GM19463 (cell line): ENCODE measurements around the gene FARP2.

Experiments
- ATAC-seq: cut with Tn5 transposase; IDR thresholded peaks from one replicate; pipeline ENCODE4 v1.9.1; 2021; ENCODE audit warnings: mild to moderate bottlenecking, moderate library complexity; ENCODE audit not compliant: unreplicated experiment

The FARP2 gene

GRCh38 chr2:241325257-241325656 lies 30.8 kb upstream of the FARP2 start:
- no peak for ATAC-seq

- ATAC-seq = no peak
These were observed 26.1 kb upstream of the FARP2 start for GRCh38 chr2:241329669-241330615.

GRCh38 chr2:241330616-241330981 lies 25.5 kb upstream of the FARP2 start:
- no peak for ATAC-seq

GRCh38 chr2:241334813-241335212 lies 21.3 kb upstream of the FARP2 start:
- ATAC-seq = no peak

- no peak for ATAC-seq
These were observed 16.1 kb upstream of the FARP2 start for GRCh38 chr2:241339839-241340630.

- ATAC-seq = no peak
These were observed 15.4 kb upstream of the FARP2 start for GRCh38 chr2:241340631-241341163.

GRCh38 chr2:241344925-241345651 lies 11.0 kb upstream of the FARP2 start:
- no peak for ATAC-seq

GRCh38 chr2:241349941-241350340 lies 6.1 kb upstream of the FARP2 start:
- ATAC-seq = no peak

- ATAC-seq = no peak
These were observed 5.6 kb upstream of the FARP2 start for GRCh38 chr2:241350530-241350877.

GRCh38 chr2:241350878-241351639 lies 5.0 kb upstream of the FARP2 start:
- ATAC-seq = no peak

GRCh38 chr2:241351640-241352031 lies 4.4 kb upstream of the FARP2 start:
- no peak for ATAC-seq

- no peak for ATAC-seq
These were observed 3.9 kb upstream of the FARP2 start for GRCh38 chr2:241352227-241352626.

- no peak for ATAC-seq
These were observed 1.1 kb upstream of the FARP2 start for GRCh38 chr2:241354668-241355658.

GRCh38 chr2:241356871-241357260 lies 781 bp downstream of the FARP2 start:
- ATAC-seq = no peak

GRCh38 chr2:241357531-241357930 lies 1.4 kb downstream of the FARP2 start:
- ATAC-seq = no peak

- ATAC-seq = no peak
These were observed 2.4 kb downstream of the FARP2 start for GRCh38 chr2:241358470-241358869.

- ATAC-seq = no peak
These were observed 3.5 kb downstream of the FARP2 start for GRCh38 chr2:241359481-241360045.

- no peak for ATAC-seq
These were observed 7.3 kb downstream of the FARP2 start for GRCh38 chr2:241363426-241363825.

- ATAC-seq = no peak
These were observed 8.7 kb downstream of the FARP2 start for GRCh38 chr2:241364781-241365180.
